Lower leg skin (tissue), 4 donors: Measurements from ENCODE around the gene PREX1. TPM values are rescaled to one million over a fixed set of nuclear protein-coding genes. Genes with fewer than 3 reads are reported as not detected.
"Not testable (repeated sequence)": the region's sequence is repeated elsewhere in the genome, so short reads cannot be mapped to it uniquely, and the experiment has no call there.

Experiments
- DNase-seq, 2 donors: peaks; one replicate each; pipeline ENCODE4 v3.0.0-alpha.2; 2019; ENCODE audit warnings: low spot score in 2 of 2
- H3K4me3 ChIP-seq: fragments of 200-600 bp; sonication (generic); 2 replicates; pipeline ENCODE4 v1.5.1; 2017; ENCODE audit warnings: mild to moderate bottlenecking, low read depth; ENCODE audit not compliant: poor library complexity, severe bottlenecking
- CTCF ChIP-seq, 3 donors: fragments of 450-650 bp; IDR thresholded peaks; one replicate each; pipeline ENCODE4 v1.5.1; 2016; ENCODE audit warnings: antibody characterized with exemption in 3 of 3, mild to moderate bottlenecking in 3 of 3, moderate library complexity in 2 of 3
- POLR2A ChIP-seq, 2 donors: fragments of 450-650 bp; IDR thresholded peaks; one replicate each; pipeline ENCODE4 v1.6.1; 2016 to 2017; ENCODE audit warnings: antibody characterized with exemption in 2 of 2, mild to moderate bottlenecking in 1 of 2, moderate library complexity in 1 of 2
- WGBS, 2 donors: methylation state at CpG; one replicate each; pipeline ENCODE4 v1.1.5; 2018; 5-methylcytosine and 5-hydroxymethylcytosine counted together
- intact Hi-C: fragments of 100-400 bp; cut with DNase I; formaldehyde crosslinking; loops from one replicate; pipeline ENCODE4 v1.15.0; 2023; ENCODE audit warnings: low total_unique reads
- total RNA-seq, 4 donors: library from RNA; depleted of rRNA; stranded (reverse); fragments of >200 nt; gene quantifications; one replicate each; pipeline ENCODE4 v1.1.0, GENCODE V29; 2016

PREX1 gene
- total RNA-seq, 4 donors from 2014 or later: 5.4 to 18.6 (median 7.9) TPM

- TF ChIP-seq CTCF (IDR thresholded peaks at IDR 0.05) (no peak), POLR2A (IDR thresholded peaks at IDR 0.05) (no peak)
- no peak overlapping the region for H3K4me3 ChIP-seq
- intact Hi-C loops: no loop called here
- 71 to 79% methylated on average over 7 of the region's 7 CpGs for WGBS, 2 donors
- no peak for DNase-seq
Measured at GRCh38 chr20:48845721-48846306, 18.0 kb upstream of the PREX1 start.

GRCh38 chr20:48844996-48845395, 17.2 kb upstream of the PREX1 start:
- TF ChIP-seq CTCF (IDR thresholded peaks at IDR 0.05) (no peak), POLR2A (IDR thresholded peaks at IDR 0.05) (no peak)
- DNase-seq: no peak
- WGBS, 2 donors: 48% methylated on average over 4 of the region's 4 CpGs
- intact Hi-C loops: no loop called here
- no peak overlapping the region for H3K4me3 ChIP-seq

- H3K4me3 ChIP-seq, intact Hi-C loops, DNase-seq: not testable (repeated sequence)
- whole genome bisulfite sequencing, 2 donors: 48 to 83% methylated on average over 2 of the region's 2 CpGs
Measured at GRCh38 chr20:48843896-48844295, 16.1 kb upstream of the PREX1 start.

GRCh38 chr20:48843057-48843806, 15.4 kb upstream of the PREX1 start:
- no peak overlapping the region for H3K4me3 ChIP-seq
- intact Hi-C loops: no loop called here
- TF ChIP-seq CTCF (IDR thresholded peaks at IDR 0.05) (no peak), POLR2A (IDR thresholded peaks at IDR 0.05) (no peak)
- 89 to 92% methylated on average over 6 of the region's 6 CpGs for WGBS, 2 donors
- DNase-seq: no peak

GRCh38 chr20:48841875-48842529, 14.2 kb upstream of the PREX1 start:
- H3K4me3 ChIP-seq: no peak overlapping the region
- no peak for DNase-seq
- intact Hi-C loops: no loop called here
- TF ChIP-seq POLR2A (IDR thresholded peaks at IDR 0.05) (no peak), CTCF (IDR thresholded peaks at IDR 0.05) (no peak)
- WGBS, 2 donors: 64 to 68% methylated on average over 4 of the region's 4 CpGs

GRCh38 chr20:48841196-48841874, 13.5 kb upstream of the PREX1 start:
- intact Hi-C loops: no loop called here
- TF ChIP-seq POLR2A (IDR thresholded peaks at IDR 0.05): no peak
- no peak for TF ChIP-seq CTCF (IDR thresholded peaks at IDR 0.05)
- whole genome bisulfite sequencing, 2 donors: 72 to 85% methylated on average over 7 of the region's 7 CpGs
- no peak for DNase-seq
- H3K4me3 ChIP-seq: no peak overlapping the region
